ENCODE results near the gene GULP1.
A peak's percentile ranks its signal among the peaks of the same experiment; 100 is the strongest.

GULP1 gene

DNA sequence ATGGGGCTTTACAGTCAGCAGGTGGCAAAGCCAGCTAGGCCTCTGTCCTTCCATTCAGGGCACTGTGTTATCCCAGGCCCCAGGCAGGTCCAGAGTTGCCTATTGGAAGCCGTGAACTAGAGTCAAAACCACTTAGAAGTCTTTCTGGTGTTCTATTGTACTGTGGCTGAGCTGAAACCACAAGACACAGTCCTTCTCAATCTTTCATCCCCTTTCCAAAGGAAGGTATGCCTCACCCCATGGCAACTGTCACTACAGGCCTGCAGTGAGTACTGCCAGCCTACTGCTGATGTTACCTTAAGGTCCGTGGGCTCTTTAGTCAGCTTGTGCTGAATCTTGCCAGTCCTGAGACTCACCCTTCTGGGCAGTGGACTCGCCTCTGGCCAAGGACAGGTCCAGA is 181.6 kb downstream of the GULP1 start:
- no peak for DNase-seq (ENCODE audit: low read depth)

DNA sequence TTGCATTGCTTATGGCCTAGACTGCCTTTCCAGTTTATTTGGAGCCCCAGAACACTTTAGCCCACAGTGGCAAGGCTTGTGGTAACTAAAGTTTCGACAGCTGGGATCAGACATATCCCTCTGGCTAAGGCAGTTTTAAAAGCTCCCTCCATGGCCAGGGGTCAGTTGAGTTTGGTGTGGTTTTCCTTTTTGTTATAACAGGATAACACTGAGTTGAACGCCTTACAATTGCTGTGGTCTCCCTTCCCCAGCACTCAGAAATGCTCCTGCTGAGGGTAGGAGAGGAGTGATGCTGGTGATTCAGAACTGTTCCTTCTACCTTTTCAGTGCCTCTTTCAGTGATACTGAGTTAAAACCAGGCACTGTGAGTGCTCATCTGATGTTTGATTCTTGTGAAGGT is 182.6 kb downstream of the GULP1 start:
- DNase-seq (ENCODE audit: low read depth): no peak

- no peak for DNase-seq (ENCODE audit: low read depth)
Measured at GRCh38 chr2:188475945-188476344, 184.3 kb downstream of the GULP1 start.

DNA sequence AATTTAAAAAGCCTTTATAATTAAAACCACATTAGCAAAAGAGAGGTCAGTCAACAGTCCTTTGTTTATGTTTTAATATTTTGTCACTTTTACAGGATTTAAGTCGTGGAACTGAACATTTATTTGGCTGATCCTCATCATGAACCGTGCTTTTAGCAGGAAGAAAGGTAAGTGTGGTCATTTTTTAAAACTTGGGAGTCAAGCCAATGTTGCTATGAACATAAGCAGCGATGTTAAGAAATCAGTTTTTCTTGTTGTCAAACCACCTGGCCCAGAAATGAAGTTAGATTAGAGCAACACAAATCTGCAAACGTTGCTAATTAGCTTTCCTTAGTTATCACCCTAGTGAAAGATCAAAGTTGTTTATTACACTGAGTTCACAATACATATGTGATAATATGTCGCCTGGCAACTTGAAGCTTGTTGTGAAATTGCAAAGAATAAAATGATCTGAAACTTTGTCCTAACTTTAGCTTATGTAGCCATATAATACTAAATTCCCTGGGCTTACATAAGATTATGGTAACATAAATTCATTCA is 186.0 kb downstream of the GULP1 start:
- no peak for DNase-seq (ENCODE audit: low read depth)

- no peak for DNase-seq (ENCODE audit: low read depth)
Measured at GRCh38 chr2:188478724-188479123, 187.1 kb downstream of the GULP1 start.

- no peak for DNase-seq (ENCODE audit: low read depth)
Measured at GRCh38 chr2:188481474-188481873, 189.8 kb downstream of the GULP1 start.

- DNase-seq (ENCODE audit: low read depth): no peak
Measured at GRCh38 chr2:188485496-188485895, 193.8 kb downstream of the GULP1 start.

DNA sequence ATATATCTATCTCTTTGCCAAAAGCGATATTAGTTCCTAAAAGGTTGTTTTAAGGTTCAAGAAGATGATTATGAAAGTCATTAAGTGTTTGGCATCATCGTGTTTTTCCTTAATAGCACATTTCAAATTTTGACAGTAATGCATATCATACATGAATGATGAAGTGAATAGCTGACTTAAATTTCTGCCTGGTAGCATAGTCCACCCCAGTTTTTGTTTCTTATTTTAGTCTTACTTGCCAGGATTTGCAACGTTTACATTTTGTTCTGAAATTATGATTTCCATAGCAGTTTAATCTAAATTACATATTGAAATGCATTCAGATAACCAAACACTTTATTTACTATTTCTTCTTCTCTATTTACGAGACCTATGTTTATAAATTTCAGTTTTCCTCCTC is 201.1 kb downstream of the GULP1 start:
- no peak for DNase-seq (ENCODE audit: low read depth)

GRCh38 chr2:188494906-188495305 is 203.2 kb downstream of the GULP1 start:
- DNase-seq (ENCODE audit: low read depth): no peak

- peak; percentile 51 for DNase-seq (ENCODE audit: low read depth)
Measured at GRCh38 chr2:188495969-188496431, 204.3 kb downstream of the GULP1 start.

- no peak for DNase-seq (ENCODE audit: low read depth)
Measured at GRCh38 chr2:188497726-188498125, 206.1 kb downstream of the GULP1 start.

DNA sequence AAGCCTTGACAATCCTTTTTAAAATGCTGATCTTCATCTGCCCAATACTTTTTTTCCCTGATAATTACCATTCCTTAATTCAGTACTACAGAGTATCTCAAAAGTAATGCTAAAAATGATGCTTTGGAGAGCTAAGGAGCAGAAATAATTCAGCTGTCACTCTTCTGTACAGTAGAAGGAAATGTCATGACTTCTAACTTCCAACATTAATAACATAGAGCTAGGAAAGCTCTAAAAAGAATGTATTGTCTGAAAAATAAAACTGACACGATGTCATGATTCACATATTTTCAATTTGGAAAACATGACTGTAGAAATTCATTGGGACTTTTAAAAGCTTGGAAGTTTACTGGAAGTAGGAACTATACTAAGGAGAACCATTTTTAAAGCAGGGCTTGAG is 212.3 kb downstream of the GULP1 start:
- no peak for DNase-seq (ENCODE audit: low read depth)

- no peak for DNase-seq (ENCODE audit: low read depth)
Measured at GRCh38 chr2:188506843-188507242, 215.2 kb downstream of the GULP1 start.

DNA sequence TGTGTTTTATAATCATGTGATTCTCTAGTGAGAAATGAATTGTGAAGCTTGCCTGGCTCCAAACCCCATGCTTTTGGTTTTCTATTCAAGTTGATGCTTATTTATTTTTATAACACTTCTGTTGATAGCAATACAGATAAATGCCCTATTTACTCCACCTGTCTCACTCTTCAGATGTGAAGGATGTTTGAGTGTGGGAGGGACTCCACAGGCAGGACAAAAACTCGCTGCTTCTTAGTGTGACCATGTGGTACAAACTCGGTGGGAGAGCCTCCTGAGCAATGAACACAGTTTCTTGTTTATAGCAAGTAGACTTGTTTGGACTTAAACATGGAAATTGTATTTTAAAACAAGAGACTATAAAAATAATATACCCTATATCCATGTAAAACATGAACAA is 219.7 kb downstream of the GULP1 start:
- DNase-seq (ENCODE audit: low read depth): no peak

DNA sequence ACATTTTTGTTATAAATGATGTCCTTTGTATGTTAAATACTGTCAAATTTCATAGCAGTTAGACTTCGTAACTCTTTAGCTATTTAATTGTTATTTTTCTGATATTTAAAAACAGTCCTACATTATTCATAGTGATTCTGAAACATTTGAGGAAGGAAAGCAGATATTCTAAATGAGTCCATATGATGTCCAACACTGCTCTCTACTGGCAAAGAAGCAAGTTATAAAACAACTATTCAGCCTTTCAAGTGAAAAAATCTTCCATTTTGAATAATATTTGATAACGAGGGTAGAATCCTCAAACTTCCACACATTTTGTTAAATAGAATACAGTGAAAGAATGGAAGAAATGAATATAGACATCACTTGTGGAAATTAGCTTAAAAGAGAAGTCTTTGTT is 220.8 kb downstream of the GULP1 start:
- DNase-seq (ENCODE audit: low read depth): no peak

GRCh38 chr2:188515918-188516317 is 224.2 kb downstream of the GULP1 start:
- DNase-seq (ENCODE audit: low read depth): no peak

GRCh38 chr2:188517549-188518215 is 226.0 kb downstream of the GULP1 start:
- DNase-seq (ENCODE audit: low read depth): no peak

GRCh38 chr2:188518381-188518780 is 226.7 kb downstream of the GULP1 start:
- DNase-seq (ENCODE audit: low read depth): peak; percentile 39

- DNase-seq (ENCODE audit: low read depth): no peak
Measured at GRCh38 chr2:188519136-188519535, 227.5 kb downstream of the GULP1 start.

GRCh38 chr2:188522517-188522916 is 230.8 kb downstream of the GULP1 start:
- DNase-seq (ENCODE audit: low read depth): no peak

- no peak for DNase-seq (ENCODE audit: low read depth)
Measured at GRCh38 chr2:188523919-188524318, 232.2 kb downstream of the GULP1 start.

DNA sequence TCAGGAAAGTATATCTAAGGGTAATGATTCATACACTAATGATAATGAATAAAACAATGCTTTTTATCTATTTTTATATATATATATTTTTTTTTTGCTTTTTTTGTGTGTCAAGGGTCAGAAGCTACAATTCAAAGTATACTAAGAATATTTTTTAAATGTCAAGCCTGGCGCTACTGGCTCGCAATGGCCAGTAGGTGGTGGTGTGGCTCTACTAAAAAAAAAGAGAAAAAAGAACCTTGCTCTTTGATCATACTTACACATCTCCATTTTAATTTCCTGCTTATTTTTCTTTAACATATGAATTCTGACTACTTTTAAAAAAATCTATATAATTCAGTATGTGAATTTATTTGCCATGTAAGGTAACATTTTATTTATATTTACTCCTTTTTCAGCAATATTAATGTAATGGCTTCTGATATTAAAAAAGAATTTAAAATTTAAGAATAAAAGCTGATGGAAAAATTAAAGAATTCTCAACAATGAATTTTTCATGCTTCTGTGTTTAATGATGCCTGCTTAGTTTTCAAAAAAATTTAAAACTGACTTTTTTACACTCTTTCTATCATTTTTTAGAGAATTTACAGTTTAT is 232.9 kb downstream of the GULP1 start:
- DNase-seq (ENCODE audit: low read depth): no peak

DNA sequence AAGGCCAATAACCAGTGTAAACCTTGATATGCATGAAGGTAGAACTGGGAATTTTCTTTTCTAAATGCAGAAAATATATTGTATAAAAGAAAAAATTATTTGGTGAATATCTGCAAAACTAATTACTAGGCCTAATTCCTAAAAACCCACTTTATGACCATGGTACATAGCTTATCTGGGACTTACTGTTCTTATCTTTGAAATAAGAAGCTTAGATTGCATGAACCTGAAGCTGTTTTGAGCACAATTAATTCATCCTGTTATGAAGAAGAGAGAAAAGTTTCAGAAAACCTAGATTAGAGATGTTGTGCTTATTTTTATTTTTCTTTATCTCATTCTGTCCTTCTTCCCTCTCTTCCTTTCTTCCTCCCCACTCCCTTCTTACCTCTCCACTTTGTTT is 235.0 kb downstream of the GULP1 start:
- DNase-seq (ENCODE audit: low read depth): no peak

GRCh38 chr2:188527141-188527540 is 235.5 kb downstream of the GULP1 start:
- no peak for DNase-seq (ENCODE audit: low read depth)
